ENCODE measurements around the gene MLH3. TPM values are rescaled to one million over a fixed set of nuclear protein-coding genes. Genes with fewer than 3 reads are reported as not detected.

The MLH3 gene
- 37.5 and 53.8 TPM in 2 replicates for total RNA-seq
- polyA plus RNA-seq = 9.5 and 12.2 TPM in 2 replicates
- 9.1 and 9.9 TPM in 2 replicates for polyA plus RNA-seq (2012)
- 10.6 and 16.1 TPM in 2 replicates for polyA minus RNA-seq (ENCODE audit: low replicate concordance)

DNA sequence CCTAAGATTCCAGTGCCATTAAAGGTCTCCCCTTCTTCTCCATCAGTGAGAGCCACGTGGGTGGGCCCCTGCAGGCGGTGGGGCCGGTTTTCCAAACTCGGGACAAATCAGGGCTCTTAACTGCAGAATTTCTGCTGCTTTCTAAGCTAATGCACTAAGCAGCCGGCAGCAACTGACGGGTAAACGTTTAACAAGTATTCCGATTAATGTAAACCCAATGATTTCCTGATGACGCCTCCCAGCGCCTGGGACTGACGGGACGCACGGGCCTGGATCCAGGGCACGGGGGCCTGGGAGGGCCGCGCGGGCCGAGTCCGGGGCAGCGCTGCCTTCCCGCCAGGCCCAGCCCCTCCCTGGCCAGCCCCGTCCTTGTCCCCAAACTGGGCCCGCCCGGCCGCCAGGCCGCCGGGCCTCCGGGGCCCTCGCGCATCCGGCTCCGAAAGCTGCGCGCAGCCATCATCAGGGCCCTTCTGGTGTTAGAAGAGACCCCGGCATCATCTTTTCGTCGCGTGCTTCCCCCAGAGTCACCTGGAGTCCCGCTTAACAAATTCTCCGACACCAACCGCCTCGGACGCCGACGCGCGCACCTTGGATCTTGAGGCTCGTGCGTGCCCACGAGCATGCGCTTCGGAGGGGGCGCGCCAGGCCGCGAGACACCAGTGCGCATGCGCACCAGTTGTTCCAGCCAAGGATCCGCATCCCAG lies at the start of gene MLH3:
Gene MLH3, minus strand, starts transcription at position 616 of the 704 bp plus-strand sequence. CDS start 1,812 bp downstream, outside the sequence.
- H4K20me1 ChIP-seq (ENCODE audit: control insufficient read depth, extremely low read depth, insufficient read depth, low read length) = no peaks in the 10 kb centered on the region
- no peaks in the 10 kb centered on the region for H3K9me3 ChIP-seq (ENCODE audit: control insufficient read depth, insufficient read depth, low read depth, low read length)
- peak within 1 kb of the TSS; percentile 83 for H3K27ac ChIP-seq (ENCODE audit: insufficient read depth, low read length)
- no peaks in the 10 kb centered on the region for H3K36me3 ChIP-seq (ENCODE audit: control insufficient read depth, insufficient read depth, low read length)
- H3K4me1 ChIP-seq (ENCODE audit: control insufficient read depth, extremely low read depth, insufficient read depth, low read length) = peaks cover 2% of the 10 kb centered on the region
- peak within 1 kb of the TSS; percentile 66 for H2AFZ ChIP-seq (ENCODE audit: low read length)
- H3K4me2 ChIP-seq (ENCODE audit: extremely low read depth, insufficient read depth, low read length) = peak within 1 kb of the TSS; percentile 80
- H3K9ac ChIP-seq (ENCODE audit: insufficient read depth, low read length) = peak within 1 kb of the TSS; percentile 81
- DNase-seq (ENCODE audit: low read depth in 2 of 2) = peak; percentile 71 to 76
- no peak for TF ChIP-seq EZH2 (IDR thresholded peaks at IDR 0.05; ENCODE audit: low read length, missing control alignments)
- TF ChIP-seq, protein P1, sequence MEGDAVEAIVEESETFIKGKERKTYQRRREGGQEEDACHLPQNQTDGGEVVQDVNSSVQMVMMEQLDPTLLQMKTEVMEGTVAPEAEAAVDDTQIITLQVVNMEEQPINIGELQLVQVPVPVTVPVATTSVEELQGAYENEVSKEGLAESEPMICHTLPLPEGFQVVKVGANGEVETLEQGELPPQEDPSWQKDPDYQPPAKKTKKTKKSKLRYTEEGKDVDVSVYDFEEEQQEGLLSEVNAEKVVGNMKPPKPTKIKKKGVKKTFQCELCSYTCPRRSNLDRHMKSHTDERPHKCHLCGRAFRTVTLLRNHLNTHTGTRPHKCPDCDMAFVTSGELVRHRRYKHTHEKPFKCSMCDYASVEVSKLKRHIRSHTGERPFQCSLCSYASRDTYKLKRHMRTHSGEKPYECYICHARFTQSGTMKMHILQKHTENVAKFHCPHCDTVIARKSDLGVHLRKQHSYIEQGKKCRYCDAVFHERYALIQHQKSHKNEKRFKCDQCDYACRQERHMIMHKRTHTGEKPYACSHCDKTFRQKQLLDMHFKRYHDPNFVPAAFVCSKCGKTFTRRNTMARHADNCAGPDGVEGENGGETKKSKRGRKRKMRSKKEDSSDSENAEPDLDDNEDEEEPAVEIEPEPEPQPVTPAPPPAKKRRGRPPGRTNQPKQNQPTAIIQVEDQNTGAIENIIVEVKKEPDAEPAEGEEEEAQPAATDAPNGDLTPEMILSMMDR (conservative IDR thresholded peaks at IDR 0.05 in 1 of 2, IDR thresholded peaks at IDR 0.05 in 1 of 2; ENCODE audit: low read depth in 1 of 2, low read length in 2 of 2) = no peak
- H3K79me2 ChIP-seq (ENCODE audit: control insufficient read depth, insufficient read depth, low read length) = no peaks in the 10 kb centered on the region
- H3K4me3 ChIP-seq (replicated peaks in 1 of 4; ENCODE audit: control extremely low read depth in 1 of 4, insufficient read depth in 1 of 4, low read depth in 3 of 4, low read length in 4 of 4) = peak within 1 kb of the TSS; percentile 55 to 61 (median 58)
- no peaks in the 10 kb centered on the region for H3K27me3 ChIP-seq (ENCODE audit: control insufficient read depth, insufficient read depth, low read length)

- Histone ChIP-seq H3K4me3 (replicated peaks in 1 of 4; ENCODE audit: control extremely low read depth in 1 of 4, insufficient read depth in 1 of 4, low read depth in 3 of 4, low read length in 4 of 4) (no peak overlapping the region), H3K27ac (ENCODE audit: insufficient read depth, low read length) (no peak overlapping the region), H3K36me3 (ENCODE audit: control insufficient read depth, insufficient read depth, low read length) (peaks cover 3% of the 10 kb centered on the region), H3K27me3 (ENCODE audit: control insufficient read depth, insufficient read depth, low read length) (no peaks in the 10 kb centered on the region), H3K9me3 (ENCODE audit: control insufficient read depth, insufficient read depth, low read depth, low read length) (no peaks in the 10 kb centered on the region), H3K4me2 (ENCODE audit: extremely low read depth, insufficient read depth, low read length) (no peak overlapping the region), H3K9ac (ENCODE audit: insufficient read depth, low read length) (no peak overlapping the region), H2AFZ (ENCODE audit: low read length) (no peak overlapping the region), H4K20me1 (ENCODE audit: control insufficient read depth, extremely low read depth, insufficient read depth, low read length) (no peaks in the 10 kb centered on the region), H3K4me1 (ENCODE audit: control insufficient read depth, extremely low read depth, insufficient read depth, low read length) (no peaks in the 10 kb centered on the region), H3K79me2 (ENCODE audit: control insufficient read depth, insufficient read depth, low read length) (no peaks in the 10 kb centered on the region)
- no peak for DNase-seq (ENCODE audit: low read depth in 2 of 2)
- no peak for TF ChIP-seq EZH2 (IDR thresholded peaks at IDR 0.05; ENCODE audit: low read length, missing control alignments)
- TF ChIP-seq, protein P1 (conservative IDR thresholded peaks at IDR 0.05 in 1 of 2, IDR thresholded peaks at IDR 0.05 in 1 of 2; ENCODE audit: low read depth in 1 of 2, low read length in 2 of 2) = no peak
Observed at GRCh38 chr14:75098682-75099081, 47.4 kb upstream of the MLH3 start.

GRCh38 chr14:75098212-75098611 lies 46.9 kb upstream of the MLH3 start:
- no peak for DNase-seq (ENCODE audit: low read depth in 2 of 2)

More at GRCh38 chr14:75098212-75098611, 46.9 kb upstream of the MLH3 start:
- no peaks in the 10 kb centered on the region for H3K9me3 ChIP-seq (ENCODE audit: control insufficient read depth, insufficient read depth, low read depth, low read length)
- H3K4me2 ChIP-seq (ENCODE audit: extremely low read depth, insufficient read depth, low read length) = no peak overlapping the region
- H3K27me3 ChIP-seq (ENCODE audit: control insufficient read depth, insufficient read depth, low read length) = no peaks in the 10 kb centered on the region
- no peak overlapping the region for H3K4me3 ChIP-seq (replicated peaks in 1 of 4; ENCODE audit: control extremely low read depth in 1 of 4, insufficient read depth in 1 of 4, low read depth in 3 of 4, low read length in 4 of 4)
- H3K79me2 ChIP-seq (ENCODE audit: control insufficient read depth, insufficient read depth, low read length) = no peaks in the 10 kb centered on the region
- no peak overlapping the region for H3K9ac ChIP-seq (ENCODE audit: insufficient read depth, low read length)
- no peaks in the 10 kb centered on the region for H4K20me1 ChIP-seq (ENCODE audit: control insufficient read depth, extremely low read depth, insufficient read depth, low read length)
- no peaks in the 10 kb centered on the region for H3K4me1 ChIP-seq (ENCODE audit: control insufficient read depth, extremely low read depth, insufficient read depth, low read length)
- H3K36me3 ChIP-seq (ENCODE audit: control insufficient read depth, insufficient read depth, low read length) = peaks cover 3% of the 10 kb centered on the region
- no peak for TF ChIP-seq EZH2 (IDR thresholded peaks at IDR 0.05; ENCODE audit: low read length, missing control alignments)
- TF ChIP-seq, protein P1 (conservative IDR thresholded peaks at IDR 0.05 in 1 of 2, IDR thresholded peaks at IDR 0.05 in 1 of 2; ENCODE audit: low read depth in 1 of 2, low read length in 2 of 2) = no peak
- H2AFZ ChIP-seq (ENCODE audit: low read length) = no peak overlapping the region
- H3K27ac ChIP-seq (ENCODE audit: insufficient read depth, low read length) = no peak overlapping the region

All from fibroblast of lung (primary cell).